ENCODE results near the gene IFITM1. TPM values are rescaled to one million over a fixed set of nuclear protein-coding genes. Genes with fewer than 3 reads are reported as not detected.
"Not testable (repeated sequence)": the region's sequence is repeated elsewhere in the genome, so short reads cannot be mapped to it uniquely, and the experiment has no call there.

Gene IFITM1
- total and polyA plus RNA-seq, 2 donors from 2014 or later: 248 to 440 TPM

GRCh38 chr11:326592-326841 is 12.7 kb downstream of the IFITM1 start:
- Histone ChIP-seq H3K4me3 (ENCODE audit: low read length in 3 of 3) (no peak overlapping the region), H3K9me3 (ENCODE audit: control insufficient read depth in 2 of 3, insufficient read depth in 1 of 3, low read length in 3 of 3) (no peaks in the 10 kb centered on the region), H3K27me3 (ENCODE audit: control insufficient read depth, insufficient read depth, low read length) (no peaks in the 10 kb centered on the region), H3K4me1 (ENCODE audit: control insufficient read depth in 2 of 3, insufficient read depth in 2 of 3, low read depth in 1 of 3, low read length in 3 of 3) (peaks cover 6 to 18% (median 15%) of the 10 kb centered on the region in 3 donors), H3K36me3 (ENCODE audit: control insufficient read depth in 2 of 3, insufficient read depth in 3 of 3, low read length in 3 of 3) (no peaks in the 10 kb centered on the region), H3K27ac (ENCODE audit: low read depth in 2 of 2, low read length in 2 of 2) (peak overlapping the region; percentile 91 to 96), H3K9ac (ENCODE audit: low read length in 3 of 3) (peak overlapping the region in 2 of 3 donors; percentile 38 to 46)
- DNase-seq (no peak), FAIRE-seq (no peak)
- intact Hi-C loops (cut with DNase I): no loop called here
- no peak for TF ChIP-seq CTCF (IDR thresholded peaks at IDR 0.05; ENCODE audit: borderline replicate concordance, extremely low read depth, insufficient read depth)

- H3K36me3 ChIP-seq (ENCODE audit: control insufficient read depth in 2 of 3, insufficient read depth in 3 of 3, low read length in 3 of 3): no peaks in the 10 kb centered on the region
- FAIRE-seq: no peak
- peak; percentile 48 to 96 (median 73) for DNase-seq
- peak overlapping the region in 2 of 3 donors; percentile 38 to 65 for H3K9ac ChIP-seq (ENCODE audit: low read length in 3 of 3)
- peak overlapping the region; percentile 91 to 96 for H3K27ac ChIP-seq (ENCODE audit: low read depth in 2 of 2, low read length in 2 of 2)
- intact Hi-C loops (cut with DNase I): no loop called here
- no peaks in the 10 kb centered on the region for H3K27me3 ChIP-seq (ENCODE audit: control insufficient read depth, insufficient read depth, low read length)
- no peak for TF ChIP-seq CTCF (IDR thresholded peaks at IDR 0.05; ENCODE audit: borderline replicate concordance, extremely low read depth, insufficient read depth)
- peak overlapping the region in 1 of 3 donors; percentile 1 for H3K4me3 ChIP-seq (ENCODE audit: low read length in 3 of 3)
- peaks cover 6 to 18% (median 15%) of the 10 kb centered on the region in 3 donors for H3K4me1 ChIP-seq (ENCODE audit: control insufficient read depth in 2 of 3, insufficient read depth in 2 of 3, low read depth in 1 of 3, low read length in 3 of 3)
- H3K9me3 ChIP-seq (ENCODE audit: control insufficient read depth in 2 of 3, insufficient read depth in 1 of 3, low read length in 3 of 3): no peaks in the 10 kb centered on the region
Observed at GRCh38 chr11:326842-327580, 13.2 kb downstream of the IFITM1 start.

- peak overlapping the region; percentile 91 to 96 for H3K27ac ChIP-seq (ENCODE audit: low read depth in 2 of 2, low read length in 2 of 2)
- DNase-seq (no peak), FAIRE-seq (no peak)
- no peaks in the 10 kb centered on the region for H3K36me3 ChIP-seq (ENCODE audit: control insufficient read depth in 2 of 3, insufficient read depth in 3 of 3, low read length in 3 of 3)
- H3K9me3 ChIP-seq (ENCODE audit: control insufficient read depth in 2 of 3, insufficient read depth in 1 of 3, low read length in 3 of 3): no peaks in the 10 kb centered on the region
- H3K9ac ChIP-seq (ENCODE audit: low read length in 3 of 3): peak overlapping the region in 2 of 3 donors; percentile 38 to 65
- H3K27me3 ChIP-seq (ENCODE audit: control insufficient read depth, insufficient read depth, low read length): no peaks in the 10 kb centered on the region
- H3K4me3 ChIP-seq (ENCODE audit: low read length in 3 of 3): peak overlapping the region in 1 of 3 donors; percentile 1
- intact Hi-C loops (cut with DNase I): no loop called here
- TF ChIP-seq CTCF (IDR thresholded peaks at IDR 0.05; ENCODE audit: borderline replicate concordance, extremely low read depth, insufficient read depth): no peak
- H3K4me1 ChIP-seq (ENCODE audit: control insufficient read depth in 2 of 3, insufficient read depth in 2 of 3, low read depth in 1 of 3, low read length in 3 of 3): peaks cover 6 to 18% (median 15%) of the 10 kb centered on the region in 3 donors
Observed at GRCh38 chr11:327581-327923, 13.7 kb downstream of the IFITM1 start.

GRCh38 chr11:328012-328411 is 14.2 kb downstream of the IFITM1 start:
- H3K36me3 ChIP-seq (ENCODE audit: control insufficient read depth in 2 of 3, insufficient read depth in 3 of 3, low read length in 3 of 3): no peaks in the 10 kb centered on the region
- intact Hi-C loops (cut with DNase I): no loop called here
- no peak overlapping the region for H3K4me3 ChIP-seq (ENCODE audit: low read length in 3 of 3)
- H3K4me1 ChIP-seq (ENCODE audit: control insufficient read depth in 2 of 3, insufficient read depth in 2 of 3, low read depth in 1 of 3, low read length in 3 of 3): peaks cover 6 to 18% (median 15%) of the 10 kb centered on the region in 3 donors
- DNase-seq: peak in 1 of 5 donors; percentile 52
- no peak for TF ChIP-seq CTCF (IDR thresholded peaks at IDR 0.05; ENCODE audit: borderline replicate concordance, extremely low read depth, insufficient read depth)
- no peaks in the 10 kb centered on the region for H3K9me3 ChIP-seq (ENCODE audit: control insufficient read depth in 2 of 3, insufficient read depth in 1 of 3, low read length in 3 of 3)
- H3K27me3 ChIP-seq (ENCODE audit: control insufficient read depth, insufficient read depth, low read length): no peaks in the 10 kb centered on the region
- no peak overlapping the region for H3K9ac ChIP-seq (ENCODE audit: low read length in 3 of 3)
- no peak for FAIRE-seq
- H3K27ac ChIP-seq (ENCODE audit: low read depth in 2 of 2, low read length in 2 of 2): no peak overlapping the region

GRCh38 chr11:328516-329100 is 14.8 kb downstream of the IFITM1 start:
- intact Hi-C loops (cut with DNase I): not testable (repeated sequence)

More at GRCh38 chr11:328516-329100, 14.8 kb downstream of the IFITM1 start:
- H3K27me3 ChIP-seq (ENCODE audit: control insufficient read depth, insufficient read depth, low read length); H3K9ac ChIP-seq (ENCODE audit: low read length in 3 of 3); H3K4me3 ChIP-seq (ENCODE audit: low read length in 3 of 3); H3K36me3 ChIP-seq (ENCODE audit: control insufficient read depth in 2 of 3, insufficient read depth in 3 of 3, low read length in 3 of 3); H3K9me3 ChIP-seq (ENCODE audit: control insufficient read depth in 2 of 3, insufficient read depth in 1 of 3, low read length in 3 of 3); H3K27ac ChIP-seq (ENCODE audit: low read depth in 2 of 2, low read length in 2 of 2); FAIRE-seq: not testable (repeated sequence)
- H3K4me1 ChIP-seq (ENCODE audit: control insufficient read depth in 2 of 3, insufficient read depth in 2 of 3, low read depth in 1 of 3, low read length in 3 of 3): peaks cover 6 to 18% (median 15%) of the 10 kb centered on the region in 3 donors
- peak in 1 of 5 donors; percentile 12 for DNase-seq

All from kidney (tissue), 14 donors.